Measurements from ENCODE around the gene GYG1. TPM values are rescaled to one million over a fixed set of nuclear protein-coding genes. Genes with fewer than 3 reads are reported as not detected.

Gene GYG1
- total and polyA plus RNA-seq, 5 donors from 2014 or later = 19.2 to 59.3 (median 56.6) TPM

Other genes with a start within 250 kb of the GYG1 start
- gene CPB1, start 163.7 kb upstream of the GYG1 start, total RNA-seq = not detected
- not detected for gene CPB1, start 163.7 kb upstream of the GYG1 start, polyA plus RNA-seq
- gene CPA3, start 126.2 kb upstream of the GYG1 start, total RNA-seq = 1.1 TPM
- not detected for gene CPA3, start 126.2 kb upstream of the GYG1 start, polyA plus RNA-seq
- 9.8 TPM for gene HLTF, start 95.0 kb downstream of the GYG1 start, total RNA-seq
- gene HLTF, start 95.0 kb downstream of the GYG1 start, polyA plus RNA-seq = 10 to 100 TPM; 14.9 to 18.9 (median 17.8) TPM
- 21.9 TPM for gene HPS3, start 138.1 kb downstream of the GYG1 start, total RNA-seq
- 10 to 100 TPM; 35.5 to 42.7 (median 37.5) TPM for gene HPS3, start 138.1 kb downstream of the GYG1 start, polyA plus RNA-seq
- gene CP, start 230.3 kb downstream of the GYG1 start, total RNA-seq = not detected
- gene CP, start 230.3 kb downstream of the GYG1 start, polyA plus RNA-seq = under 1 TPM in 3 of 4 donors, not detected in 1; 0.08 to 0.44 (median 0.15) TPM

All from CD4-positive, CD25-positive, alpha-beta regulatory T cell (primary cell).